ENCODE data around the gene NAA25.
"Not testable (repeated sequence)": the region's sequence is repeated elsewhere in the genome, so short reads cannot be mapped to it uniquely, and the experiment has no call there.

NAA25 gene

GRCh38 chr12:112116232-112117060 is 7.9 kb upstream of the NAA25 start:
- no peak for DNase-seq (ENCODE audit: low read depth in 2 of 2)

DNA sequence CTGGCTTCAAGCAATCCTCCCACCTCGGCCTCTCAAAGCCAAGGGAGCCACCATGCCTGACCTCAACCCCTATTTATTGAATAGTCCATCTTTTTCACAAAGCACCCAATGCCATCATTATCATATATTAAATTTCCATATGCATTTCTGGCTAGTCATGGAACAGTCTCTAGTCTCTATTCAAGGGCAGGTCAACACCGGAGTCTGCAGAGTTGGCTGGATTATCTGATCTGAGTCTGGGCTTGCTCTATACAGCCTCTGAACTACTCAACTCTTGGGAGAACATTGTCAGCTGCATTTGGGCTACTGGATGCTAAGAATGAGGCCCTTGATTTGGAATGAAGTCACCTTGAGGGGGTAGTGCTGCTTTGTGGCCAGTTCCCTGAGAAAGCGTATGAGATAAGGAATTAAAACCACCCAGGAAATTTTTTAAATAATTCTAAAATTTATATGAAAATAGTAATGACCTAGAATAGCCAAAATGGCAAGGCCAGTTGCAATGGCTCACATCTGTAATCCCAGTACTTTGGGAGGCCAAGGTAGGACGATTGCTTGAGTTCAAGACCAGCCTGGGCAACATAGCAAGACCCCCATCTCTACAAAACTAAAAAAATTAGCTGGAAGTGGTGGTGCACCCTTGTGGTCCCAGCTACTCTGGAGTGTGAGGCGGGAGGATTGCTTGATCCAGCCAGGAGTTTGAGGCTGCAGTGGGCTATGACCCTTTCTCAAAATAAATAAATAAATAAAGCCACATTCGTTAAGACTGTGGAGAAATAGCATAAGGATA is 6.9 kb upstream of the NAA25 start:
- no peak for DNase-seq (ENCODE audit: low read depth in 2 of 2)

DNA sequence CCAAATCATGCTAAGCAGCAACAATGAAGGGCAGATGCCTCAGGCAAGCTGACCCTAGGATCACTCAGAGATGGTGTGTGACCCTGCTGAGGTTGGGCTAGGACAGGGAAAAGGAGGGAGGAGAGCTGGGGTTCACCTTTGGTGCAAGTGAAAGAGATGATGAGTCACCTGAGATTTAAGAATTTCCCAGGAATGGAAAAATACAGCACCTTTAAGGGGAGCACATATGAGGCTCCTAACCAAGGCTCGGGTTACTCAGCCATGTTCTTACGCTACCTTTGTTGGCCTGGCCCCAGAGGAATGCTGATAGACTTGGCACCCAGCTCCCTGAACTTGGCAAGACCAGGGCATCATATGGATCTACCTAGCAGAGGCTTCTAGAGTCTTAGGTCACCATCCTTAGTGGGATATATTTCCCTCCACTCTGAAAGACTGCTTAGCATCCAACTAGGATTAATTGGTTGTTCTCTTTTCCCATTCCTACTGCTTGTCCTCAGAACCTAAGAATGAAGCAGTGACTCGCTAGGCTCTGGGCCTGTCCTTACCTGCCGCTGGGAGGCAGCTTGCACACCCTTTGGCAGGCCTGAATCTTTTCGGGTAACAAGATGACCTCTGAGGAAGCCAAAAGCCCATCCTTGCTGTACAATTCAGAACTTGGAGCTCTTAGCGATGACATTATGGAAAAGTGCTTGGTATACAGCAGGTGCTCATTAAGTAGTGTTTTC is 4.0 kb upstream of the NAA25 start:
- no peak for DNase-seq (ENCODE audit: low read depth in 2 of 2)

GRCh38 chr12:112111931-112112330 is 3.3 kb upstream of the NAA25 start:
- no peak for DNase-seq (ENCODE audit: low read depth in 2 of 2)

DNA sequence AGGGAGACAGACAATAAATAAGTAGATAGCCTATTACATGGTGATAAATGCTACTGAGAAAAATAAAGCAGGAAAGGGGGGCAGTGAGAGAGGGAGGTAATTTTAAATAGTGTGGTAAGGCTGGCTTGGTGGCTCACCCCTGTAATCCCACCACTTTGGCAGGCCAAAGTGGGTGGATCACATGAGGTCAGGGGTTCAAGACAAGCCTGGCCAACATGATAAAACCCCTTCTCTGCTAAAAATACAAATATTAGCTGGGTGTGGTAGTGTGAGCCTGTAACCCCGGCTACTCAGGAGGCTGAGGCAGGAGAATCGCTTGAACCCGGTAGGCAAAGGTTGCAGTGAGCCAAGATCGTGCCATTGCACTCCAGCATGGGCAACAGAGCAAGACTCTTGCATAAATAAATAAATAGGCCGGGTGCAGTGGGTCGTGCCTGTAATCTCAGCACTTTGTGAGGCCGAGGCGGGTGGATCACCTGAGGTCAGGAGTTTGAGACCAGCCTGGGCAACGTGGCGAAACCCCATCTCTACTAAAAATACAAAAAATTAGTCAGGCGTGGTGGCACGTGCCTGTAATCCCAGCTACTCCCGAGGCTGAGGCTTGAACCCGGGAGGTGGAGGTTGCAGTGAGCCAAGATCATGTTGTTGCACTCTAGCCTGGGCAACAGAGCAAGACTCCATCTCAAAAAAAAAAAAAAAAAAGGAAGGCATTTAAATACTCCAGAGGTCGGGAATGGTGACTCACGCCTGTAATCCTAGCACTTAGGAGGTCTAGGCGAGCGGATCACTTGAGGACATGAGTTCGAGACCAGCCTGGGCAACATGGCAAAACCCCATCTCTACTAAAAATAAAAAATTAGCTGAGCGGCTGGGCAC is 2.4 kb upstream of the NAA25 start:
- DNase-seq (ENCODE audit: low read depth in 2 of 2) = not testable (repeated sequence)

DNA sequence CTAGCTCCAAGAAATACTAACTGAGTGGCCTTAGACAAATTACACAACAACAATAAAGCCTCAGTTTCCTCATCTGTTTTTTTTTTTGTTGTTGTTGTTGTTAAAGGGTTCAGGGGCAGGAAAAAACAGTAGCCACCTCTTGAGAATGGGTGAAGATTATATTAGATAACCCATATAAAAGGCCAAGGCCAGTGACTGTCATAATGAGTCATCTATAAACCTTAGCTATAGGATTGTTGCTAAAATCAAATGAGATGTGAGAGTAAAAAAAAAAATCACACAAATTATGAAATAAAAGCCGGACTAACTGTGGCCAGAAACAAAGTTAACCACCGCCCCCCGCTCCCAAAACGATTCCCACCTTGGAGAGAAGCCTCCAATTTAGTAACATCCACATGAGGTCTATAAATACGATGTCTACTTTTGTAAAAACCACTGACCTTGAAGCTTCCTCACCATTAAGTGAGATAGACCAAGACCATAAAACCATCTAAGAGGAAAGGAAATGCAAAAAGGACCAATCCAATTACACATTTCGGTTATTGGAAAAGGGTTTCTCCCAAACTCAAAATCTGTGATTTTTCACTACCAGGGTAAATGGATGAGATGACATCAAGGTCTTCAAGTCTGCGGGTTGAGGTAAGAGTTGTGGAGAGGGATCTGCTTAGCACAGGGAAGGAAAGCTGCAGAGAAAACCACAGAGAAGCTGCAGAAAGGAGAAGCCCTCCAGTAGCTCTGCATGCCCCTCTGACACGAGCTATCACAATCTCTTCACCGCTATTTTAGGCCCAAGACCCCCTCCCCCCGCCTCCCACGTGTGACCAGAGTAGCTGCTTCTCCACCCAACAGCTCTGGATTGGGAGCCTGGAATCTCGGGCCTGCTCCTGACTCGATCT is 1.0 kb downstream of the NAA25 start:
- peak in 1 of 2 donors; percentile 22 for DNase-seq (ENCODE audit: low read depth in 2 of 2)

DNA sequence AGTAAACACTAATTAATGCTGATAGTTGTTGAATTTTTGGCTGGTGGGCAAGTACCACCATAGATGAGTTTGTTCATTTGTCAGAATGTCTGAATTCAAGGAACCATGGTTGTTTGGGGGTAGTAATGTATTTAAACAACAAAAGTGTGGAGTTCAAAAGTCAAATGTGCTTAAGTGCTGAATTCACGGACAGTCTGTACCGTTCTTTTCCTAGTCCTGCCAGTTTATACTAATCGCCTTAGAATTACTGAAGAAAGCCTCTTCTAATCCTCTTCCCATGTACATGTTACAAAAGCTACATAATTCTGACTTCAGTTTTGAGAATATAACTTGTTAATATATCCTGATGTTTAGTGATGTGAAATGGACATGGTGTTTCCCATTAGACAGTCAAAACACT is 2.7 kb downstream of the NAA25 start:
- DNase-seq (ENCODE audit: low read depth in 2 of 2) = no peak

DNA sequence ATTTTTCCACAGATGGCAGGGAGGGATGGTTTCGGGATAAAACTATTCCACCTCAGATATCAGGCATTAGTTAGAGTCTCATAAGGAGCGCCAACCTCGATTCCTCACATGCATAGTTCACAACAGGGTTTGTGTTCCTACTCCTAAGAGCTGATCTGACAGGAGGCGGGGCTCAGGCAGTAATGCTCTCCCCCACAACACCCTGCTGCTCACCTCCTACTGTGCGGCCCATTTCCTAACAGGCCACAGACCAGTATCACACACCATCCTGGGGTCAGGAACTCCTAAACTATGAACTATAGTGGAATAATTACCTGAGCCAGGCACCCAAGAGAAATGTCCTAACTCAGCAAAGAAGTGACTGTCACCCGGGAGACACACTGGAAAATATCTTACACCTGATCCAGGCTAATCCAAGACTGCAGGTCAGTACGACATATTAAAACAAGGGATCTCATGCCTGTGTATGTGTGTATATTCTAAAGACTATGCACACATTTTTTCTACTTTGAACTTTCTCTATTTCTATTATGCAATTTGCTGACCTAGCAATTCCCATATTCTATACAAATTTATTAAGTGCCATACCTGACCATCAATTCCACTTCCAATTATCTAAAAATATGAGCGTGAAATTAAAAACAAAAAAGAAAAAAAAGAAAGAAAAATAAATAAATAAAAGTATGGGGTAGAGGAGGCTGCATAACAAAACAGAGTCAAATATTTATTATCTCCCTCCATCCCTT is 4.7 kb downstream of the NAA25 start:
- DNase-seq (ENCODE audit: low read depth in 2 of 2) = no peak

DNA sequence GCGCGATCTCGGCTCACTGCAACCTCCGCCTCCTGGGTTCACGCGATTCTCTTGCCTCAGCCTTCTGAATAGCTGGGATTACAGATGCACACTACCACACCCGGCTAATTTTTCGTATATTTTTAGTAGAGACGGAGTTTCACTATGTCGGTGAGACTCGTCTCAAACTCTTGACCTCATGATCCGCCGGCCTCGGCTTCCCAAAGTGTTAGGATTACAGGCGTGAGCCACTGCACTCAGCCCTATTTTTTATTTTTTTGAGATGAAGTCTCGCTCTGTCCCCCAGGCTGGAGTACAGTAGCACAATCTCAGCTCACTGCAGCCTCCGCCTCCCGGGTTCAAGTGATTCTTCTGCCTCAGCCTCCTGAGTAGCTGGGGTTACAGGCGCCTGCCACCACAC is 5.8 kb downstream of the NAA25 start:
- not testable (repeated sequence) for DNase-seq (ENCODE audit: low read depth in 2 of 2)

DNA sequence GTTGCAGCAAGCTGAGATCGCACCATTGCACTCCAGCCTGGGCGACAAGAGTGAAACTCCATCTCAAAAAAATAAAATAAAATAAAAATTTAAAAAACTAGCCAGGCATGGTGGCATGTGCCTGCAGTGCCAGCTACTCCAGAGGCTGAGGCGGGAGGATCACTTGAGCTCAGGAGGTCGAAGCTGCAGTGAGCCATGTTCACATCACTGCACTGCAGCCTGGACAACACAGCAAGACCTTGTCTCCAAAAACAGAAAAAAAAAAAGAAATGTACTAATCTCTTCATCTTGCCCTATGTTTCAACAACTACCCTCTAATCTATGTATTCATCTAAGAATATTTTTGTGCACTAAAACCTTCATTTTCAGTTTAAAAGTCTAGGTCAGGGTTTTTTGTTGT is 6.5 kb downstream of the NAA25 start:
- DNase-seq (ENCODE audit: low read depth in 2 of 2) = no peak

DNA sequence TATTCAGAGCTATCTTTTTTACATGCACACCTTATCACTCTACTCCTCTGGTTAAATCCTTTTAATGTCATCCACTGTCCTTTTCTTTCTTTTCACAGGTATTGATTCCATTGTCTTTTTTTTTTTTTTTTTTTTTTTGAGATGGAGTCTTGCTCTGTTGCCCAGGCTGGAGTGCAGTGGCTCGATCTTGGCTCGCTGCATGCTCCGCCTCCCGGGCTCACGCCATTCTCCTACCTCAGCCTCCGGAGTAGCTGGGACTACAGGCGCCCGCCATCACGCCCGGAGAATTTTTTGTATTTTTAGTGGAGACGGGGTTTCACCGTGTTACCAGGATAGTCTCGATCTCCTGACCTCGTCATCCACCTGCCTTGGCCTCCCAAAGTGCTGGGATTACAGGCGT is 8.1 kb downstream of the NAA25 start:
- DNase-seq (ENCODE audit: low read depth in 2 of 2) = not testable (repeated sequence)

- no peak for DNase-seq (ENCODE audit: low read depth in 2 of 2)
These were observed 10.9 kb downstream of the NAA25 start for GRCh38 chr12:112097641-112098040.

GRCh38 chr12:112096667-112097066 is 11.9 kb downstream of the NAA25 start:
- peak in 1 of 2 donors; percentile 8 for DNase-seq (ENCODE audit: low read depth in 2 of 2)

DNA sequence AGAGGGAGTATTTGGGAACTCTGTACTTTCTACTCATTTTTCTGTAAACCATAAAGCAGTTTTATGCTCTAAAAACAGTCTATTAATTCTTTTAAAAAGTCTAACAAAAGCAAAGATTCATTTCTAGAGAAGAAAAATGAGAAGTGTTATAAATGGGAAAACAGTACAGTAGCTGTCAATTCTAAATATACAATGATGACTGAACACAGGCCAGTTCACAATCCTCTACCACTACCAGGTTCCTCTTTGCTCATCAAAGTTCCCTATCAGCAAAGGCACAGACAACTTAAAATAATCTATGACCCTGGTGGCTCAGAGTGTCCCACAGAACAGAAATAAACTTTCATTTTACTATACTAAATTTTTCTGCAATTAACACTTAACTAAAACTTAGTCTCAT is 12.5 kb downstream of the NAA25 start:
- DNase-seq (ENCODE audit: low read depth in 2 of 2) = no peak

- DNase-seq (ENCODE audit: low read depth in 2 of 2) = no peak
These were observed 17.0 kb downstream of the NAA25 start for GRCh38 chr12:112091563-112091962.

GRCh38 chr12:112087851-112088250 is 20.7 kb downstream of the NAA25 start:
- no peak for DNase-seq (ENCODE audit: low read depth in 2 of 2)

DNA sequence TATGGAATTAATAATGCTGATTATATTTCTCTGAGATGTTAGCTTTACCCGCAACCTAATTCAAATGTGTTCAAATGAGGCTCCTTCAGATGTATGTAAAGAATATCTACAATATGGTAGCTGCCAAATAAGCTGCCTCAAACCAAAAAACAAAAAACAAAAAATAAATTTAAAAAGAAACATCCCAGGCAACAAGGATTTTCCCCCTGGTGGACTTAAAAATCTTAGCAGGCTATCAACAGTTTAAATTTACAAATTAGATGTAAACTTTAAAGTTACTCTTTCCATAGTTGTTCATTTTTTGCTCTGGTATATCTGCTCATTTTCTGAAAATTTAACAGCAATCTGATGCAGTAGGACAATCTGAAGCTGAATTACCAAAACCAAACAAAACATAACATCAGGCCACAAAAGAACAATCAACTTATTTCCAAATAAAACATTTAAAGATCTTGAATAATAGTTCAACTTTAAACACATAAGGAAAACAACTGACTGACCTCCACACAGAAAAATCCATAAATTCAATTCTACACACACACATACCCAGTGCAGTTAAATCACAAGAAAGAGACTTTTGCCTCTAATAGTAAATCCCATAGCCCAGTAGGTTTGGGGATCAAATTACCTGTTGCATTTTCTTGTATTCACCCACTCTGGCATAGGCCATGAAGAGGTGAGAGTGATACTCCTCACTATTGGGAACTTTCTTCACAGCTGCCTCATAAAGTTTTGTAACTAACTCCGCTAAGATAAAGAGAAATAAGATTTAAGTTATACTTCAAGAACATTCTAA is 21.3 kb downstream of the NAA25 start:
- DNase-seq (ENCODE audit: low read depth in 2 of 2) = no peak

DNA sequence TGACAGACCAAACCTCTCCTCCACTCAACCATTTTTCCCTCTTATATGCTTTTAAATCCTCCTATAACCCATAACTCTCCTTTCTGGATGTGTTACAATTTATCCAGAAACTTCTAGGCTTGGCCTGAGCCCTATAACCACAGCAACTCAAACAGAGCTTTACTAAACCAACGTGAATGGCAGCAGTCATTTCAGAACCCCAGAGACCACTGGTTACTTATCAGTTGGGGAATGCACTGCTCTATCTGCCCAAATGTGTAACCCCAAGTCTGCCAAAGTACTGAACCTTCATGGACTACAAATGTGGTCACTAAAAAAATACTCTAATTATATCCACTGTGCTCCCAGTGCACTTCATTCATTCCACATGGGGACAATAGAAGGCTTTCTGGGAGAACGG is 42.0 kb downstream of the NAA25 start:
- DNase-seq (ENCODE audit: low read depth in 2 of 2) = no peak

GRCh38 chr12:112063273-112063672 is 45.3 kb downstream of the NAA25 start:
- DNase-seq (ENCODE audit: low read depth in 2 of 2) = no peak
